LNCAP (cell line): Measurements from ENCODE around the gene PIR.

ENCODE experiments used
- CTCF ChIP-seq: fragments of 450-650 bp; IDR thresholded peaks from 2 replicates; pipeline ENCODE4 v1.5.1; 2017; ENCODE audit warnings: mild to moderate bottlenecking

PIR gene

GRCh38 chrX:15501506-15501905 is 8.4 kb upstream of the PIR start:
- TF ChIP-seq CTCF: no peak

- no peak for TF ChIP-seq CTCF
These were observed 7.4 kb upstream of the PIR start, which contains the start of gene BMX for GRCh38 chrX:15500497-15500966. Gene BMX, plus strand, starts transcription at chrX:15500807. Its CDS starts 7,547 bp downstream, at chrX:15508354.

GRCh38 chrX:15499976-15500375 is 6.8 kb upstream of the PIR start:
- no peak for TF ChIP-seq CTCF

- no peak for TF ChIP-seq CTCF
These were observed 5.6 kb upstream of the PIR start for GRCh38 chrX:15498741-15499140.

GRCh38 chrX:15497865-15498264 is 4.7 kb upstream of the PIR start:
- TF ChIP-seq CTCF: peak; percentile 62

- TF ChIP-seq CTCF: no peak
These were observed 3.7 kb upstream of the PIR start for GRCh38 chrX:15496824-15497223.

GRCh38 chrX:15495801-15496200 is 2.7 kb upstream of the PIR start:
- no peak for TF ChIP-seq CTCF

GRCh38 chrX:15492469-15492868 is 664 bp downstream of the PIR start:
- no peak for TF ChIP-seq CTCF
